Measurements from ENCODE around the gene PPTC7.

Gene PPTC7

DNA sequence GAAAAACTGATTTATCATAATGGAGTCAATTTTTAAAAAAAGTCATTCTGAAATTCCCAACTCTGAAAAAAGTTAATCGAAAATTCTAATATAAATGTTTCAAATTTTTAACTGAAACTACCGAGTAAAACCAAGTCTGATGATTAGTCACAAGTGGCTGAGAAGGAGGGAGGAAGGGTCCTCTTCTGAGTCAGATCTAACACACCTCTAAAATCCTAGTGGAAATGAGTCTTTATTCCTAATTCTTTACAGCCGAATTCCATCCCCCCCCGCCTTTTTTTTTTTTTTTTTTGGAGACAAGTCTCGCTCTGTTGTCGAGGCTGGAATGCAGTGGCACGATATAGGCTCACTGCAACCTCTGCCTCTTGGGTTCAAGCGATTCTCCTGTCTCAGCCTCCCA is 43.1 kb downstream of the PPTC7 start:
- H3K27me3 ChIP-seq, result no peaks in the 10 kb centered on the region
- no peak for DNase-seq
- H3K9me3 ChIP-seq, result no peaks in the 10 kb centered on the region
- no peaks in the 10 kb centered on the region for H3K4me1 ChIP-seq
- TF ChIP-seq, protein P1, sequence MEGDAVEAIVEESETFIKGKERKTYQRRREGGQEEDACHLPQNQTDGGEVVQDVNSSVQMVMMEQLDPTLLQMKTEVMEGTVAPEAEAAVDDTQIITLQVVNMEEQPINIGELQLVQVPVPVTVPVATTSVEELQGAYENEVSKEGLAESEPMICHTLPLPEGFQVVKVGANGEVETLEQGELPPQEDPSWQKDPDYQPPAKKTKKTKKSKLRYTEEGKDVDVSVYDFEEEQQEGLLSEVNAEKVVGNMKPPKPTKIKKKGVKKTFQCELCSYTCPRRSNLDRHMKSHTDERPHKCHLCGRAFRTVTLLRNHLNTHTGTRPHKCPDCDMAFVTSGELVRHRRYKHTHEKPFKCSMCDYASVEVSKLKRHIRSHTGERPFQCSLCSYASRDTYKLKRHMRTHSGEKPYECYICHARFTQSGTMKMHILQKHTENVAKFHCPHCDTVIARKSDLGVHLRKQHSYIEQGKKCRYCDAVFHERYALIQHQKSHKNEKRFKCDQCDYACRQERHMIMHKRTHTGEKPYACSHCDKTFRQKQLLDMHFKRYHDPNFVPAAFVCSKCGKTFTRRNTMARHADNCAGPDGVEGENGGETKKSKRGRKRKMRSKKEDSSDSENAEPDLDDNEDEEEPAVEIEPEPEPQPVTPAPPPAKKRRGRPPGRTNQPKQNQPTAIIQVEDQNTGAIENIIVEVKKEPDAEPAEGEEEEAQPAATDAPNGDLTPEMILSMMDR (IDR thresholded peaks at IDR 0.05; ENCODE audit: low read depth, low read length), result no peak
- no peak overlapping the region for H3K4me3 ChIP-seq (ENCODE audit: low read depth, low read length)
- H3K36me3 ChIP-seq, result peaks cover 25% of the 10 kb centered on the region

DNA sequence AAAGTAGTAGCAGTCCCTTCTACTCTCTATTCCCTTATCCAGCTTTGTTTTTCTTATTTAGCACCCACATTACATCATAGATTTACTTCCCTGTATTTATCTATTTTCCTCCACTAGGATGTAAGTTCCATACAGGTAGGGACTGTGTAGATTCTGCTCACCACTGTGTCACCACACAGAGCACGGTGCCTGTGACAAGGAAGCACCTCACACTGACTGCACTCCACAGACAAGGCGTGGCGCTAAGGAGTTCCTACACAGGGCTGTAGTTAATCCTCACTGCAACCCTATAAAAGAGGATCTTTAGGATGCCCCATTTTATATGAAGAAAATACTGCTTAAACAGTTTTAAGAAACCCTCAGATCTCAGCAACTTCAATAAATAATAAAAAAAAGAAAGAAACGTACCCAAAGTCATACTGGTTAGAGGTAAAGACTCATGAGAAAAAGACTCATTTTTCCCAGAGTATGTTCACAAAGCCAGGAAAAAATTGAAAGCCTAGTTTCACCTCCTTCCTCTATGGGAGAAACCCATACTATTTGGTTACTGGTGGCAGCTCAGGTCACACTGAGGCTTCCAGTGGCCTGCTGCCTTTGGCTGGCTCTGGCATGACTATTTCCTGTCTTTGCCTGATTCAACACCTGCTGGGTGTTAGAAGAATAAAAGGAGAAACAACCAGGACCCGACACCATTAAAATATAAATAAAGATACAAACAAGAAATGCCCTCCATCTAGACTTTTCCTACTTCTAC is 44.1 kb downstream of the PPTC7 start:
- H3K4me1 ChIP-seq, result no peaks in the 10 kb centered on the region
- no peaks in the 10 kb centered on the region for H3K9me3 ChIP-seq
- DNase-seq, result no peak
- no peak overlapping the region for H3K4me3 ChIP-seq (ENCODE audit: low read depth, low read length)
- no peaks in the 10 kb centered on the region for H3K27me3 ChIP-seq
- TF ChIP-seq, protein P1 (IDR thresholded peaks at IDR 0.05; ENCODE audit: low read depth, low read length), result no peak
- H3K36me3 ChIP-seq, result peaks cover 19% of the 10 kb centered on the region

DNA sequence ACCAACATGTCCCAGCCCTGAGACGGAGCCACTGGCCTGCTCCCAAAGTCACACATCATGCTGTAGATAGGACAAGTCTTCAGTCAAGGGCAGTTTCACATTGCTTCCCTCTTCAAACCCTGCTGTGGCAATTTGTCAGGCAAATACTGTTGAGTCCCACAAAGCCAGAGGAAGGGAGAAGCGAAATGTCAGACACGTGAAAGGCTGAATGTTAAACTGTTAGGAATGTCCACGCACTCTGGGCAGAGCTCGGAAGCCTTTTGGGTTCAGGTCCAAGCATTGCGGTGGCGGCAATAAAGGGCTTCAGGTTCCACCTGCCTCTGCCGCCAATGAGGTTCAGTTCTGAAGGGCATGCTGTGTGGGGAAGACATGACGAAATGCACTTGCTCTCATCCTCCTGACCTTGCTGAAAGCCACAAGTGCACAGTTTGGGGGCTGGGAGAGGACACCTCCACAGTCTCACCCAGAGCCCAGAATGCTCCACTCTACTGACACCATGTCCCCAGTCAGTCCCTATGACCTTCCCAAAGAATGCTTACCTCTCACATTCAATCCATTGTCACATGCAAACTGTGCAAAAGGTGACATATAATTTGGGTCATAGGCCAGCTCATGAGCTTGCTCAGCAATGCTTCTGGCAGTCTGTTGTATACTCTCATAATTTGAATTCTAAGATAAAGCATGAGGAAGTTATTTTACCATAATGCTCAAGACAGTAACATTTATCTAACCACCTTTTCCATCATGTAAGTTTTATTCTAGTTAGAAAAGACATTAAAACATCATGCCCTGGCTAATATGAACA is 45.3 kb downstream of the PPTC7 start:
- Histone ChIP-seq H3K4me3 (ENCODE audit: low read depth, low read length) (no peak overlapping the region), H3K4me1 (no peaks in the 10 kb centered on the region), H3K9me3 (no peaks in the 10 kb centered on the region), H3K27me3 (no peaks in the 10 kb centered on the region), H3K36me3 (peaks cover 18% of the 10 kb centered on the region)
- no peak for DNase-seq
- TF ChIP-seq, protein P1 (IDR thresholded peaks at IDR 0.05; ENCODE audit: low read depth, low read length), result no peak

DNA sequence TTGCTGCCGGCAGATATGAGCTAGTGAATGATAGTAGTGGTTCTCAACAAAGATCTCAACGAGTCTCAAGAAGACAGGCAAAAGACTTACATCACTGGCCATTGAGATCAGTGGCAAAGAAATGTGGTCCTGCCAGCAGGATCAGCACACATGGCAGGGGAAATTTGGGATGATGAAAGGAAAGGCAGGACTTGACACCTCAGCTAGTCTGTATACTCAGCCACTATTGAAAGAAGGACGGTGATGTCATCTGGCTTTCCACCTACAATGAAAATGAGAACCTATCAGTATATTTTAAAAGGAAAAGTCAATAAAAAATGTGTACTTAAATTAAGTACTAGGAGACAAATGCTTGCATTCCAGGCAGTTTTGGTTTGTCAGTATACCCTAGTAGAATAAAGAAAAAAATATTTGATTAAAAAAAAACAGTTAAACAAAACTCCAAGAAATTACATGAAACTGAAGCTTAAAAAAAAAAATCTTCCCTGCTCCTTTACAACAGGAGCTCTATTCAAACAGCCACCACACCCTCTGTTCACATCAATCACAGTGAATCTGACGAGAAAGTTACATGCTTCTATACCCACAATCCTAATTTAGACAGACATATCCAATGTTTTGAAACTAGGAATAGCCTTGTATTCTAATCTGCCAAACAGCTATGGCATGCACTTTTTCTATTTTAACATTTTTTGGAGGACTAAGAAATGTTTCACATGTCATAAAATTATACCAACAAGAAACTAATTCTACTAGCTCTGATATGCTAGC is 46.1 kb downstream of the PPTC7 start:
- Histone ChIP-seq H3K9me3 (no peaks in the 10 kb centered on the region), H3K27me3 (no peaks in the 10 kb centered on the region), H3K4me1 (no peaks in the 10 kb centered on the region), H3K4me3 (ENCODE audit: low read depth, low read length) (no peak overlapping the region), H3K36me3 (peaks cover 18% of the 10 kb centered on the region)
- DNase-seq, result no peak
- TF ChIP-seq, protein P1 (IDR thresholded peaks at IDR 0.05; ENCODE audit: low read depth, low read length), result no peak

DNA sequence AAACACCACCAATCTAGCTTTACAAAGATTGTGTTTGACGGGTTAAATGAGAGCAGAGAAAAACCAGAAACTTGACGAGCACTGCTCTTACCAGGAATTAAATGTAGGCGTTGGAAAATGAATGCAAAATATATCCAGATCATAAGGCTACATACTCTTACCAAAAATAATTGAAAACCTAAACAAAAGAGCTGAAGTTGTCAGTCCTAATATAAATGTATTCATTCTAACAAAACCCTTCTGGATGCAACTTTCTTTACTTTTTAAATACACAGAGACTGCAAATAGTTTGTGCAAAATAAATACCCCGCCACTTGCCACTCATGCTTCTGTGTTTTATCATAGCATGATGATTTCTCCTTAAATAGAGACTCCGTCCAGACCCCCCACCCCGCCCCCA is 48.3 kb downstream of the PPTC7 start:
- H3K4me1 ChIP-seq, result no peaks in the 10 kb centered on the region
- no peak overlapping the region for H3K4me3 ChIP-seq (ENCODE audit: low read depth, low read length)
- DNase-seq, result no peak
- TF ChIP-seq, protein P1 (IDR thresholded peaks at IDR 0.05; ENCODE audit: low read depth, low read length), result no peak
- H3K36me3 ChIP-seq, result peaks cover 18% of the 10 kb centered on the region
- H3K27me3 ChIP-seq, result no peaks in the 10 kb centered on the region
- no peaks in the 10 kb centered on the region for H3K9me3 ChIP-seq

All from BE2C (cell line).